IMR-90 (cell line): ENCODE data around the gene EML1. TPM values are rescaled to one million over a fixed set of nuclear protein-coding genes. Genes with fewer than 3 reads are reported as not detected.

Experiments used
- ATAC-seq: fragments of 200-7000 bp; cut with Tn5 transposase; 2 replicates; pipeline ENCODE4 v1.9.1; 2020; ENCODE audit warnings: low read depth, mild to moderate bottlenecking, moderate library complexity
- BruUV-seq: library from RNA; stranded (reverse); fragments of 400-500 nt; replicated peaks from 2 replicates; lab custom pipeline; 2021; lab: Mats Ljungman, UMichigan
- CTCF ChIA-PET: fragments of 300-600 bp; formaldehyde crosslinking; extraction: SDS; loops from one replicate; lab custom pipeline; 2021; ENCODE audit warnings: antibody characterized with exemption; lab: Yijun Ruan, JAX
- POLR2A ChIA-PET: fragments of 300-600 bp; sonication (Branson Sonifier 250); formaldehyde crosslinking; loops from one replicate; lab custom pipeline; 2022; ENCODE audit warnings: antibody characterized with exemption; ENCODE audit not compliant: unreplicated experiment; lab: Charles Lee
- DNase-seq: peaks from one replicate; pipeline ENCODE4 v3.0.0; 2013
- H2AFZ ChIP-seq: replicated peaks from 2 replicates; pipeline ENCODE3; 2013; ENCODE audit warnings: low read length, mild to moderate bottlenecking; ENCODE audit not compliant: poor library complexity
- H2AK5ac ChIP-seq: 2 replicates; pipeline ENCODE4 v1.6.1; 2013; ENCODE audit warnings: low read depth, low read length, inconsistent platforms
- H2AK9ac ChIP-seq: replicated peaks from 2 replicates; pipeline ENCODE3; 2013; ENCODE audit warnings: mild to moderate bottlenecking, low read depth, low read length, moderate library complexity; ENCODE audit not compliant: poor library complexity
- H2BK120ac ChIP-seq: 2 replicates; pipeline ENCODE4 v1.6.1; 2013; ENCODE audit warnings: low read depth, low read length, inconsistent platforms
- H2BK15ac ChIP-seq: 3 replicates; pipeline ENCODE4 v1.6.1; 2013; ENCODE audit warnings: low read depth, low read length, inconsistent platforms
- H2BK20ac ChIP-seq: 2 replicates; pipeline ENCODE4 v1.6.1; 2013; ENCODE audit warnings: low read depth, mild to moderate bottlenecking, inconsistent platforms, low read length, moderate library complexity
- H2BK5ac ChIP-seq: 2 replicates; pipeline ENCODE4 v1.6.1; 2013; ENCODE audit warnings: mild to moderate bottlenecking, low read depth, low read length, inconsistent platforms; ENCODE audit not compliant: poor library complexity, severe bottlenecking
- H3K14ac ChIP-seq: replicated peaks from 2 replicates; pipeline ENCODE4 v1.6.1; 2013; ENCODE audit warnings: low read depth, low read length, inconsistent platforms
- H3K18ac ChIP-seq: 2 replicates; pipeline ENCODE4 v1.6.1; 2013; ENCODE audit warnings: low read depth, low read length, control low read depth
- H3K23ac ChIP-seq: 2 replicates; pipeline ENCODE4 v1.6.1; 2013; ENCODE audit warnings: low read depth, low read length, inconsistent platforms
- H3K27ac ChIP-seq: 2 replicates; pipeline ENCODE4 v1.5.1; 2013; ENCODE audit warnings: mild to moderate bottlenecking, control low read depth, low read length; ENCODE audit not compliant: insufficient read depth
- H3K27me3 ChIP-seq: 2 replicates; pipeline ENCODE4 v1.6.1; 2013; ENCODE audit warnings: low read length; ENCODE audit not compliant: control insufficient read depth, insufficient read depth
- H3K36me3 ChIP-seq: 2 replicates; pipeline ENCODE4 v1.6.1; 2013; ENCODE audit warnings: low read length, mixed read lengths; ENCODE audit not compliant: control insufficient read depth, insufficient read depth
- H3K4ac ChIP-seq: 2 replicates; pipeline ENCODE4 v1.6.1; 2013; ENCODE audit warnings: low read depth, low read length, inconsistent platforms
- H3K4me1 ChIP-seq: 2 replicates; pipeline ENCODE4 v1.6.1; 2013; ENCODE audit warnings: low read length, mixed read lengths; ENCODE audit not compliant: control insufficient read depth, insufficient read depth
- H3K4me2 ChIP-seq: 2 replicates; pipeline ENCODE4 v1.6.1; 2013; ENCODE audit warnings: low read depth, mild to moderate bottlenecking, control low read depth, low read length, moderate library complexity
- H3K4me3 ChIP-seq: 2 replicates; pipeline ENCODE4 v1.5.1; 2013; ENCODE audit warnings: low read depth, mild to moderate bottlenecking, control low read depth, low read length, moderate library complexity; ENCODE audit not compliant: insufficient read depth
- H3K56ac ChIP-seq: 2 replicates; pipeline ENCODE4 v1.6.1; 2013; ENCODE audit warnings: low read length, inconsistent platforms; ENCODE audit not compliant: insufficient read depth; ENCODE audit errors: extremely low read depth
- H3K79me1 ChIP-seq, 2 experiments: 2 replicates each; pipeline ENCODE4 v1.6.1; 2013; ENCODE audit warnings: low read length in 2 of 2, inconsistent platforms in 1 of 2, low read depth in 1 of 2
- H3K9ac ChIP-seq: 2 replicates; pipeline ENCODE4 v1.6.1; 2013; ENCODE audit warnings: low read depth, low read length, control low read depth
- H3K9me1 ChIP-seq: 2 replicates; pipeline ENCODE4 v1.6.1; 2013; ENCODE audit warnings: low read length, inconsistent platforms; ENCODE audit not compliant: insufficient read depth
- H3K9me3 ChIP-seq: 2 replicates; pipeline ENCODE4 v1.6.1; 2013; ENCODE audit warnings: low read length; ENCODE audit not compliant: control insufficient read depth, insufficient read depth
- H4K20me1 ChIP-seq: 2 replicates; pipeline ENCODE4 v1.6.1; 2013; ENCODE audit warnings: low read length, inconsistent platforms; ENCODE audit not compliant: insufficient read depth
- H4K5ac ChIP-seq: 2 replicates; pipeline ENCODE4 v1.6.1; 2013; ENCODE audit warnings: mild to moderate bottlenecking, low read depth, low read length, control low read depth
- H4K8ac ChIP-seq, 2 experiments: 2 replicates each; pipeline ENCODE4 v1.6.1; 2013; ENCODE audit warnings: low read depth in 2 of 2, low read length in 2 of 2, control low read depth in 1 of 2, inconsistent platforms in 1 of 2
- H4K91ac ChIP-seq: 2 replicates; pipeline ENCODE4 v1.6.1; 2013; ENCODE audit warnings: low read depth, low read length, inconsistent platforms; ENCODE audit not compliant: insufficient read depth
- BHLHE40 ChIP-seq: fragments of 150-350 bp; IDR thresholded peaks from 2 replicates; pipeline ENCODE4 v1.6.1; 2016; ENCODE audit warnings: mild to moderate bottlenecking, low read depth, low read length
- CHD1 ChIP-seq: IDR thresholded peaks from 2 replicates; pipeline ENCODE4 v1.6.1; 2012; ENCODE audit warnings: low read depth, low read length, improper control_type of control experiment
- ELK1 ChIP-seq: fragments of 150-350 bp; IDR thresholded peaks from 2 replicates; pipeline ENCODE4 v1.6.1; 2016; ENCODE audit warnings: low read depth, mild to moderate bottlenecking, low read length, moderate library complexity, borderline replicate concordance
- MAZ ChIP-seq: IDR thresholded peaks from 2 replicates; pipeline ENCODE4 v1.6.1; 2012; ENCODE audit warnings: low read depth, mild to moderate bottlenecking, low read length, improper control_type of control experiment, moderate library complexity, borderline replicate concordance
- MXI1 ChIP-seq: IDR thresholded peaks from 2 replicates; pipeline ENCODE4 v1.6.1; 2012; ENCODE audit warnings: low read depth, mild to moderate bottlenecking, low read length, moderate library complexity, borderline replicate concordance
- RAD21 ChIP-seq: IDR thresholded peaks from 2 replicates; pipeline ENCODE4 v1.6.1; 2012; ENCODE audit warnings: low read length, improper control_type of control experiment
- USF2 ChIP-seq: fragments of 150-350 bp; IDR thresholded peaks from 2 replicates; pipeline ENCODE4 v1.6.1; 2017; ENCODE audit warnings: mild to moderate bottlenecking, antibody characterized with exemption, low read length, low read depth
- WGBS, 2 experiments: methylation state at CpG; one replicate each; pipeline versions ENCODE4 v1.1.5 to v1.1.7; 2013; ENCODE audit warnings: missing lambda C conversion rate in 2 of 2; ENCODE audit not compliant: insufficient read length in 1 of 2; ENCODE audit errors: extremely low coverage in 2 of 2; 5-methylcytosine and 5-hydroxymethylcytosine counted together
- dilution Hi-C: fragments of 300-500 bp; cut with HindIII; formaldehyde crosslinking; loops from one replicate; pipeline ENCODE4 v1.14.3; 2018; ENCODE audit warnings: low sequenced_read_pairs; ENCODE audit not compliant: unreplicated experiment
- in situ Hi-C: fragments of 300-500 bp; cut with MboI; formaldehyde crosslinking; loops from 3 replicates; pipeline ENCODE4 v1.14.3; 2019; ENCODE audit warnings: low sequenced_read_pairs, inconsistent platforms, mixed read lengths
- intact Hi-C: fragments of 100-400 bp; cut with micrococcal nuclease; formaldehyde crosslinking; loops from 2 replicates; pipeline ENCODE4 v1.10.0; 2022
- polyA plus RNA-seq, 3 experiments: library from polyadenylated mRNA; depleted of rRNA; stranded (reverse); fragments of >200 nt; gene quantifications; 2 replicates each; pipeline ENCODE4 v1.2.3, GENCODE V29; 2012; ENCODE audit warnings: low replicate concordance in 1 of 3
- total RNA-seq: library from RNA; depleted of rRNA; stranded (reverse); fragments of >200 nt; gene quantifications from 2 replicates; pipeline ENCODE4 v1.2.3, GENCODE V29; 2012

Gene EML1
- total and polyA plus RNA-seq, 2 of the 4 experiments (the other 2 are of a cell fraction), result 14.0 to 42.3 TPM

- H3K9ac ChIP-seq, result no peak overlapping the region
- ChIA-PET POLR2A (no interaction called here), CTCF (no interaction called here)
- H3K27ac ChIP-seq, result no peak overlapping the region
- no peaks in the 10 kb centered on the region for H3K36me3 ChIP-seq
- BruUV-seq, result no TSS peak
- H3K56ac ChIP-seq, result no peak overlapping the region
- H3K23ac ChIP-seq, result no peak overlapping the region
- no peak overlapping the region for H2AK5ac ChIP-seq
- H4K5ac ChIP-seq, result no peak overlapping the region
- H3K4me1 ChIP-seq, result no peaks in the 10 kb centered on the region
- WGBS, 2 experiments, result no CpG with 5 or more reads among the region's 2 CpGs
- no peaks in the 10 kb centered on the region for H3K9me3 ChIP-seq
- H3K79me1 ChIP-seq, result no peaks in the 10 kb centered on the region
- H2BK120ac ChIP-seq, result no peak overlapping the region
- no peak for ATAC-seq
- TF ChIP-seq ELK1 (no peak), RAD21 (no peak), CHD1 (no peak), MAZ (no peak), MXI1 (no peak), USF2 (no peak), BHLHE40 (no peak)
- H3K9me1 ChIP-seq, result no peaks in the 10 kb centered on the region
- H2BK20ac ChIP-seq, result no peak overlapping the region
- dilution Hi-C loops, result no loop called here
- no peak overlapping the region for H3K4ac ChIP-seq
- H4K20me1 ChIP-seq, result no peaks in the 10 kb centered on the region
- intact Hi-C loops, result no loop called here
- H4K8ac ChIP-seq, result no peak overlapping the region
- no peak for DNase-seq
- H2AFZ ChIP-seq, result no peak overlapping the region
- H3K27me3 ChIP-seq, result peaks cover 9% of the 10 kb centered on the region; the same call in 1 of the 2 replicates
- H3K4me2 ChIP-seq, result no peak overlapping the region
- no peak overlapping the region for H2BK15ac ChIP-seq
- H2AK9ac ChIP-seq, result no peak overlapping the region
- no peak overlapping the region for H2BK5ac ChIP-seq
- in situ Hi-C loops, result no loop called here
- H3K4me3 ChIP-seq, result no peak overlapping the region
- no peak overlapping the region for H3K14ac ChIP-seq
- H3K18ac ChIP-seq, result no peak overlapping the region
- H4K91ac ChIP-seq, result no peak overlapping the region
Observed at GRCh38 chr14:99952453-99952852, 159.2 kb downstream of the EML1 start.
